Suprapubic skin (tissue), 3 donors: ENCODE data around the gene GPBP1.

Experiments used
- CTCF ChIP-seq, 2 donors: fragments of 200-600 bp in 1 of 2; fragments of 450-650 bp in 1 of 2; sonication (generic) in 1 of 2; IDR thresholded peaks; one replicate each; pipeline ENCODE4 v1.5.1; 2016 to 2019; ENCODE audit warnings: antibody characterized with exemption in 2 of 2, mild to moderate bottlenecking in 1 of 2, moderate library complexity in 1 of 2
- POLR2A ChIP-seq, 2 donors: fragments of 450-650 bp; IDR thresholded peaks; one replicate each; pipeline ENCODE4 v1.6.1; 2017; ENCODE audit warnings: antibody characterized with exemption in 2 of 2, mild to moderate bottlenecking in 2 of 2, moderate library complexity in 2 of 2

GRCh38 chr5:57185313-57185712, 11.5 kb downstream of the GPBP1 start:
- TF ChIP-seq CTCF (IDR thresholded peaks at IDR 0.05) (no peak), POLR2A (IDR thresholded peaks at IDR 0.05) (no peak)
